ENCODE data around the gene DNAI1.
"Not testable (repeated sequence)": the region's sequence is repeated elsewhere in the genome, so short reads cannot be mapped to it uniquely, and the experiment has no call there.

Gene DNAI1

GRCh38 chr9:34450644-34451043 is 8.0 kb upstream of the DNAI1 start:
- no peak for DNase-seq (ENCODE audit: low read depth in 2 of 2)

GRCh38 chr9:34451135-34451534 is 7.5 kb upstream of the DNAI1 start:
- no peak for DNase-seq (ENCODE audit: low read depth in 2 of 2)

DNA sequence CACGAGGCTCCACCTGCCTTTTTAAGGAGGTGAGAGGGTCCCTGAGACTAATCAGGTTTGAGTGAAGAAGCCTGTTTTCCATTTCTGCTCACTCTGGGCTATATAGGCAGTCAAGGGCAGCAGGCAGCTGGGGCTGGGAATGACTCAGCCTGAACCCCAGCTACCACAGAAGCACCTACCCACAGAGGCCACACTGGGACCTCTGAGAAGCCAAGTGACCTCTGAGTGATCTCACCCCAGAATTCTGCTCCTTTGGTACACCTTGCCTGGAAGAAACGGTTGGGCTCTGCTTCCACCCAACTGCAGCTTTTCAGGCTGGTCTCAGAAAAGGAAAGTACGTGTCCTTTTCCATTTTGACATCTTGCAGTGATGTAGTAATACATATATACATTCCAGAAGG is 7.1 kb upstream of the DNAI1 start:
- no peak for DNase-seq (ENCODE audit: low read depth in 2 of 2)

DNA sequence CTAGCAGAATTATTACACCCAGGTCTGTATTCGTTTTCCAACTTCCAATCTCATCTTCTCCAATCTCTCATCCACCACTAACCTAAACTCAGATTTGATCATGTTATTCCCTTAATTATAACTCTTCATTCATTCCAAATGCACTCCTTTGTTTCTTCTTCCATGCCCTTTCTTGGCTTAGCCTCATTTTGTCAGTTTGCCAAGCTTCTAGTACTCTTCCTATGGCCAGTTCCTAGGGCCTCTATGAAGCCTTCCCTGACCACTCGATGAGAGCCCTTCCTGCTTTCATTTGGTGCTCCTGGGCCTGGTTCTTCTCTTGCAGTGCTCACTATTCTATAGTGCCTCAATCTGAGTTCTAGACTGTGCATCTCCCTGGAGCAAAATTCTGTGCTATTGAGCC is 6.0 kb upstream of the DNAI1 start:
- DNase-seq (ENCODE audit: low read depth in 2 of 2): no peak

GRCh38 chr9:34454571-34455065 is 4.0 kb upstream of the DNAI1 start:
- DNase-seq (ENCODE audit: low read depth in 2 of 2): peak in 1 of 2 donors; percentile 37

DNA sequence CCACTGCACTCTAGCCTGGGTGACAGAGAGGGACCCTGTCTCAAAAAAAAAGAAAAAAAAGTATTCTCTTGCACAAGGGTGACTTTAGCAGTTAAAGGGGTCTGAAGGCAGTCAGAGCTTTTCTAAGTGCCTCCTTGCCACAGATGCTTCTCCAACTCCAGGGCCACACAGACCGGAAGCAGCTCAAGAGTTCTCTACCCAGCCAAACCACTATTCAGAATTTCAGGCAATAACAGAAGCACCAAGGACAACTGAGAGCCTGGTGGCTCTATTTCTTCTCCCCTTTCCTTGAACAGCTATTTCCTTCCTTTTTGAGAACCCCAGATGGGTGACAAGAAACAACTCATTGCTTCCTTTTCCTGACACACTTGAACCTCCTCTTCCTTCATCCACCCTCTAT is 2.5 kb upstream of the DNAI1 start:
- DNase-seq (ENCODE audit: low read depth in 2 of 2): no peak

GRCh38 chr9:34456746-34457145 is 1.9 kb upstream of the DNAI1 start:
- no peak for DNase-seq (ENCODE audit: low read depth in 2 of 2)

DNA sequence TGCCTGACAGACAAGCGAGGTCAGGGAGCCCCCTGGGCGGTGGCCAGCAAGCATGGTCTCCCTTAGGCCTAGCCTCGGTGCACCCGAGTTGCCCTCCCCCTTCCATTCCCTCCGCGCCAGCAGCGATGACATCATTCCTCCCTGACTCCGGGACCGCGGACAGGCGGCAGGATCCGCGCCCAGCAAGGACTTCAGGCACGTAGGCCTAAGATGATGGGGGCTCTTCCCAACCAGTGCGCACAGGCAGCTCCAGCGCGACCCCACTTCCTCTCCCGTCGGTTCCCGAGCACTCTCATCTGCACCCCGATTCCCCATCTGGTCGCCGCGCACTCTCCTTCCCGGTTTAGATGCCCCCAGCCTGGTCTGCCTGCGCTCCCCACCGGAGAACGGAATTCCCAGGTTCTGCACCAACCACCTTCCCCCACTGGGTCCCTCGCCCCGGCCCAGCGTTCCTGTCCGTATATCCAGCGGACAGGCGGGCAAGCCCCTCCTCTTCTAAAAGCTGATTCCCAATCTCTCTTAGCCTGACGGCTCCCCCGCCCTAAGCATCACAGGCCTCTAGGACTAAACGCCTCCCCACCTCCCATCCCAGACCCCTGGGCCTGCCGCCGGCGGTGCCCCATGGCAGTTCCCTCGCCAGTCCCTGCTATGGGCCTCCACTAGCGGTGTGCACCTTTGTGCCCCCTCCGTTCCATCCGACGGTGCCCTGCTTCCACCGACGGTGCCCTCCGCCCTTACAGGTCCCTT is 1.2 kb upstream of the DNAI1 start:
- no peak for DNase-seq (ENCODE audit: low read depth in 2 of 2)

- no peak for DNase-seq (ENCODE audit: low read depth in 2 of 2)
These were observed 345 bp downstream of the DNAI1 start for GRCh38 chr9:34458959-34459340.

DNA sequence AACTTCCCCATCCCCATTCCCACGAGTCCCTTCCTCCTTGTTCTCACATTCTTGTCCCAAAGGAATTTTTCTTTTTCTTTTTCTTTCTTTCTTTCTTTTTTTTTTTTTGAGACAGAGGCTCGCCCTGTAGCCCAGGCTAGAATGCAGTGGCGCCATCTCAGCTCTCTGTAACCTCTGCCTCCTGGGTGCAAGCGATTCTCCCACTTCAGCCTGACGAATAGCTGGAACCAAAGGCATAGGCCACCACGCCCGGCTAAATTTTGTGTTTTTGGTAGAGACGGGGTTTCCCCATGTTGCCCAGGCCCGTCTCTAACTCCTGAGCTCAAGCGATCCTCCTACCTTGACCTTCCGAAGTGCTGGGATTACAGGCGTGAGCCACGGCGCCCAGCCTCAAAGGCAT is 751 bp downstream of the DNAI1 start:
- DNase-seq (ENCODE audit: low read depth in 2 of 2): no peak

DNA sequence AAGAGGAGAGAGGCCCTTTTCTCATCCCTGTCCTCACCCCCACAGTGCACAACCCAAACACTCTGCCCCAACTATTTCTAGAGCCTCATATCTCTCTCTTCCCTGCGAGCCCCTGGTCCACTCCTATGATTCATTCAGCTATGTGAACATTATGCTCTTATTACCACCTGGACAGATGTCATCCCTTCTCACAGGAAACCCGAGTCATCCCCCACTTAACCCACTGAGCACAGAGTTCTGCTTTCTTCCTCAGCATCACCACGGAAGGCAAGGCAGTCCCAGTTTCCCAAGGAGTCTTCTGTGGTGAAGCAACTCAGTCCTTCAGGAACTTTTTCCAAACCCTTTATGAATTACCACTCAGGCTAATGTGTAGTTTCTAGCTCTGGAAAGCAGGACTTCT is 1.3 kb downstream of the DNAI1 start:
- DNase-seq (ENCODE audit: low read depth in 2 of 2): no peak

GRCh38 chr9:34463098-34463900 is 4.7 kb downstream of the DNAI1 start:
- peak; percentile 69 to 74 for DNase-seq (ENCODE audit: low read depth in 2 of 2)

DNA sequence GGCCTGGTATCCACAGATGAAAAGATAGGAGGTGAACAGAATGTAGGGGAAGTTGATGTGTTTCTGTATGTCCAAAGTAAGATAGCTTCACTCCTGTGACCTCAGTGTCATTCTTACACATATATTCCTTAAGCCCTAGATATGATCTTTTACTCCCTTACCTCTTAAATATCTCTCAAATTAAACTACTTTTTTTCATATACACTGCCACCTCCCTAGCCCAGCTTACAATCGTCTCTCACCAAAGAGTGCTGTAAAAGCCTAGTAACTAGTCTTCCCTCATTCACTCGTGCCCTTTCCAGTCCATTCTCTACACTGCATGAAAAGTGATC is 5.3 kb downstream of the DNAI1 start:
- DNase-seq (ENCODE audit: low read depth in 2 of 2): no peak

GRCh38 chr9:34464571-34464970 is 6.0 kb downstream of the DNAI1 start:
- DNase-seq (ENCODE audit: low read depth in 2 of 2): no peak

DNA sequence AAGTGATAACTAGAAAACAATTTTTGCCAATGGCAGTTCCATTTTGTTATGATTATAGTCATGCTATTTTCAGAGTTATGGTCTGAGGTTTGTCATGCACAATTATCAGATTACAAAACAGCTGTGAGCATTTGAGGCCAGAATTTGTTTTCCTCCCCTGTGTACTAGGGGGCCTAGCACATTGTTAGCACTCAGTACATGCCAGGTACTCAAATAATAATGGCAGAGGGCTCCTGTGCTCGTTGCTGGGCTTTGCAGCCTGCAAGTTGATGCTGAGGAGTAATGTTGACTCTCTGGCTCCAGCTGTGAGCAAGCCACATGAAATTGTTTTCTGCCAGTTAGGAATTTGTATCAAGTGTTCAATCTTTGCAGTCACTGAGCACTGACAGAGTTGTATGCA is 6.9 kb downstream of the DNAI1 start:
- DNase-seq (ENCODE audit: low read depth in 2 of 2): no peak

- no peak for DNase-seq (ENCODE audit: low read depth in 2 of 2)
These were observed 16.5 kb downstream of the DNAI1 start for GRCh38 chr9:34475097-34475496.

DNA sequence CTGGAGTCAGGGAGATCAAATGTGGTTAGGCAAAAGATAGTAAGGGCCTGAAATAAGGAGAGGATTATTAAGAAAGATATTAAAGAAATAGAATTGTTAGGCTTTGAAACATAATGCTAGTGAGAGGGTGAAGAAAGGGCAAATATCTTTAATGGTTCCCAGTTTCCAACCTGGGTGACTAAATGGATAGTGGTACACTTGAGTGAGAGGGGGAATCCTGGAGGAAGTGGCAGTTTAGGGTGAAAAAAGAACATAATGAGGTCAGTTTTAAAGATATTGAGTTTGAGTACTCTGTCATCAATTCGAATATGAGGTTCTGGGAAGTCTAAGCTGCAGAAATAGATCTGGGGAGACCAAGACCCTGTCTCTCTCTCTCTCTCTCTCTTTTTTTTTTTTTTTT is 18.9 kb downstream of the DNAI1 start:
- no peak for DNase-seq (ENCODE audit: low read depth in 2 of 2)

DNA sequence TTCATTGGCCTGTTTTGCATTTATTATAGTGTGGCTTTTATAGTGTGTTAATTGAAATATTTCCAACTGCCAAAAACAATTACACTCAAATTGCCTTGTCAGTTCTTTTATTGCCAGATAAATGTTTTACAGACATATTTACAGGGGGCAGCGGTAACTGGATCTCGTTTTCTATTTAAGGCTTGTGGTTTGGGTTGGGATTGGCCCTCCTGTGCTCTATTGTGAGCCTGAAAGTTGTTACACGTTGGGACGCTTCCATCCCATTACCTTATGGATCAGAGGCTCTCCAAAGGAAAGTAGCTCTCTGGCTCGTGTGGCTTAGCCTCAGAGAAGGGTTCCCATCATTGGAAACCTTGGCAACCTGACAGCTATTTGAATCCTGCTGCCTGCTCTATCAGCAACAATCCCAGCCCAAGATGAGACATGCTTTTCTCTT is 20.8 kb downstream of the DNAI1 start:
- DNase-seq (ENCODE audit: low read depth in 2 of 2): no peak

GRCh38 chr9:34481620-34482019 is 23.0 kb downstream of the DNAI1 start:
- not testable (repeated sequence) for DNase-seq (ENCODE audit: low read depth in 2 of 2)

- DNase-seq (ENCODE audit: low read depth in 2 of 2): not testable (repeated sequence)
These were observed 24.1 kb downstream of the DNAI1 start for GRCh38 chr9:34482746-34483145.

DNA sequence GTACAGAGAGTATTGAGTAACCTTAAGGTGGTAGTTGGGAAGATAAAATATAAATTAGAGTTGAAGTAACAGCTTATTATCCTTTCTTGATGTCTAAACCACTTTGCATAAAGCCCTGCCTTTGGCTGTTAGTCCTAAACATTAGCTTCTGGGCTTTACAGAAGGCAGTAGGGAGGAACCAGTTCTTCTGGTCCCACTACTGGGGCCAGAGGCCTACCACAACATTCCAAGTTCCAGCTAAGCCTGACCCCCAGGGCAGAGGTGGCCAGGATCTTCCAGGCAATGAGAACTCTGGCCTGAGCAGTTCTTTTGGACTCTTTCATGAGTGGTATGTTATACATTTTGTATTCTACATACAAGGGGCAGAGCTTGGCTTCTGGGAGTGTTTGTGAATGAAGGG is 26.1 kb downstream of the DNAI1 start:
- DNase-seq (ENCODE audit: low read depth in 2 of 2): no peak

- no peak for DNase-seq (ENCODE audit: low read depth in 2 of 2)
These were observed 27.2 kb downstream of the DNAI1 start for GRCh38 chr9:34485822-34486221.

DNA sequence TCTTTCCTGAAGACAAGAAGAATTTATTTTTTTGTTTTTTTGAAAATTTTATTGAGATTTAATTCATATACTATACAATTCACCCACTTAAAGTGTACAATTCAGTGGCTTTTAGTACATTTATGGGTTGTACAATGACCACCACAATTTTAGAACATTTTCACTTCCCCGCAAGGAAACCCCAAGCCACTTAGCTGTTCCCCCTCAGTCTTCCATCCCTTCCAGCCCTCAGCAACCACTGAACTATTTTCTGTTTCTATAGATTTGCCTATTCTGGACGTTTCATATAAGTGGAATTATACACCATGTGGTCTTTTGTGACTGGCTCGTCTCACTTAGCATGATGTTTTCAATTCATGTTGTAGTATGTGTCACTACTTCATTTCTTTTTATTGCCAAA is 28.0 kb downstream of the DNAI1 start:
- no peak for DNase-seq (ENCODE audit: low read depth in 2 of 2)

All from stimulated activated CD4-positive, alpha-beta T cell treated with anti-CD3 and anti-CD28 coated beads, Interleukin-4, amount 100 ng/mL, for 48 hours (primary cell).